DMS53 treated with DMSO at 0.1 percent for 48 hours (cell line): Measurements from ENCODE around the gene ASB13.

ENCODE experiments used
- DNase-seq: peaks from one replicate; lab custom pipeline; 2025; ENCODE audit not compliant: unreplicated experiment; lab: John Stamatoyannopoulos, UW

ASB13 gene

GRCh38 chr10:5670662-5671375 is 4.4 kb upstream of the ASB13 start:
- DNase-seq, result no peak

GRCh38 chr10:5669604-5670003 is 3.2 kb upstream of the ASB13 start:
- no peak for DNase-seq

- DNase-seq, result peak; percentile 63
These were observed 2.0 kb upstream of the ASB13 start for GRCh38 chr10:5668429-5668828.

- peak; percentile 51 for DNase-seq
These were observed 641 bp upstream of the ASB13 start for GRCh38 chr10:5666841-5667630.

- no peak for DNase-seq
These were observed 905 bp downstream of the ASB13 start for GRCh38 chr10:5665373-5666007.

GRCh38 chr10:5663692-5664427 is 2.5 kb downstream of the ASB13 start:
- no peak for DNase-seq

- DNase-seq, result no peak
These were observed 3.5 kb downstream of the ASB13 start for GRCh38 chr10:5662708-5663579.

- no peak for DNase-seq
These were observed 5.4 kb downstream of the ASB13 start for GRCh38 chr10:5661043-5661442.

- peak; percentile 64 for DNase-seq
These were observed 6.5 kb downstream of the ASB13 start for GRCh38 chr10:5659702-5660528.

- DNase-seq, result no peak
These were observed 7.3 kb downstream of the ASB13 start for GRCh38 chr10:5658871-5659618.

- no peak for DNase-seq
These were observed 9.4 kb downstream of the ASB13 start for GRCh38 chr10:5656737-5657579.

- no peak for DNase-seq
These were observed 11.3 kb downstream of the ASB13 start for GRCh38 chr10:5655121-5655520.

GRCh38 chr10:5654218-5654755 is 12.1 kb downstream of the ASB13 start:
- peak; percentile 95 for DNase-seq

GRCh38 chr10:5652746-5653145 is 13.6 kb downstream of the ASB13 start:
- DNase-seq, result no peak

- DNase-seq, result no peak
These were observed 15.0 kb downstream of the ASB13 start for GRCh38 chr10:5651388-5651764.

- no peak for DNase-seq
These were observed 15.6 kb downstream of the ASB13 start for GRCh38 chr10:5650664-5651387.

- no peak for DNase-seq
These were observed 16.6 kb downstream of the ASB13 start for GRCh38 chr10:5649746-5650145.
